ENCODE data around the gene NUAK2. TPM values are rescaled to one million over a fixed set of nuclear protein-coding genes. Genes with fewer than 3 reads are reported as not detected.

The NUAK2 gene
- total and polyA plus RNA-seq, 4 donors: 1.3 to 2.4 (median 2.1) TPM

DNA sequence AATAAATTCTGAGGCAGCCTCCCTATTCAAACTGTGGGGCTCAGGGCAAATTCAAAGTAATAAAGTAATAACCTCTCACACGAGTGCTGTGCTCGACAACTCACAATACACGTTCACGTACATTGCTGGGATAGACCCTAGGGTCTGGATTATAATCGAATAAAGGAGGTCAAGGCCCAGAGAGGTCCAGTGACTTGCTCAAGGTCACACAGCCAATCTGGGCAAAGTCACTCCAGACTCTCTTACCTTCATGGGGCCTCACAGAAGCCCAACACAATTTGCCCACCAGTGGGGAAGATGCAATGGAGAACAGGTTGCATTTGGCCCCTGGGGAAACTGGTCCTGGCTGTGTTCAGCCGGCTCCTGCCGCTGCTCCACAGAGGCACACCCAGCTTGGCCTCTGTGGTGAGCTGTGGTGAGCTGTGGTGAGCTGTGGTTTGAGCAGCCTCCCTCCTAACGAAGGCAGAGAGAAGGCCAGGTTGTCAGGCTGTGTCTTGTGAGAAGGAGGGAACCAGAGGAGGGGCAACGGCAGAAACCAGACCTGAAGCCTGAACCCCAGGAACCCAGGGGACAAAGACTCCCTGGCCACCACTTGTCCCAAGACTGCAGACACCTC lies 35.1 kb downstream of the NUAK2 start:
- Histone ChIP-seq H3K4me1 (ENCODE audit: control insufficient read depth in 4 of 4, insufficient read depth in 4 of 4, low read length in 3 of 4) (peaks cover 0 to 9% (median 2%) of the 10 kb centered on the region in 4 donors), H3K27me3 (ENCODE audit: control insufficient read depth in 4 of 4, insufficient read depth in 4 of 4, low read length in 3 of 4) (no peaks in the 10 kb centered on the region), H3K4me3 (ENCODE audit: low read depth in 1 of 3, low read length in 3 of 3) (no peak overlapping the region), H3K9me3 (ENCODE audit: control insufficient read depth in 4 of 4, low read length in 3 of 4) (no peaks in the 10 kb centered on the region), H3K27ac (ENCODE audit: low read depth in 1 of 2, low read length in 2 of 2) (no peak overlapping the region), H3K36me3 (ENCODE audit: control insufficient read depth in 4 of 4, insufficient read depth in 3 of 4, low read depth in 1 of 4, low read length in 3 of 4) (no peaks in the 10 kb centered on the region), H3K9ac (ENCODE audit: low read depth in 1 of 2, low read length in 2 of 2) (no peak overlapping the region)
- DNase-seq (ENCODE audit: low spot score): no peak
- WGBS: 88% methylated on average over 9 of the region's 9 CpGs
- no peak for TF ChIP-seq HNF4G (IDR thresholded peaks at IDR 0.05)
- no peak for TF ChIP-seq RAD21 (IDR thresholded peaks at IDR 0.05)
- no peak for TF ChIP-seq JUND (IDR thresholded peaks at IDR 0.05)
- no peak for TF ChIP-seq FOXA2 (IDR thresholded peaks at IDR 0.05)
- TF ChIP-seq GABPA (IDR thresholded peaks at IDR 0.05 in 1 of 2, conservative IDR thresholded peaks at IDR 0.05 in 1 of 2): no peak
- TF ChIP-seq HNF4A (conservative IDR thresholded peaks at IDR 0.05): no peak
- TF ChIP-seq, protein P1, sequence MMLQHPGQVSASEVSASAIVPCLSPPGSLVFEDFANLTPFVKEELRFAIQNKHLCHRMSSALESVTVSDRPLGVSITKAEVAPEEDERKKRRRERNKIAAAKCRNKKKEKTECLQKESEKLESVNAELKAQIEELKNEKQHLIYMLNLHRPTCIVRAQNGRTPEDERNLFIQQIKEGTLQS (IDR thresholded peaks at IDR 0.05): no peak

DNA sequence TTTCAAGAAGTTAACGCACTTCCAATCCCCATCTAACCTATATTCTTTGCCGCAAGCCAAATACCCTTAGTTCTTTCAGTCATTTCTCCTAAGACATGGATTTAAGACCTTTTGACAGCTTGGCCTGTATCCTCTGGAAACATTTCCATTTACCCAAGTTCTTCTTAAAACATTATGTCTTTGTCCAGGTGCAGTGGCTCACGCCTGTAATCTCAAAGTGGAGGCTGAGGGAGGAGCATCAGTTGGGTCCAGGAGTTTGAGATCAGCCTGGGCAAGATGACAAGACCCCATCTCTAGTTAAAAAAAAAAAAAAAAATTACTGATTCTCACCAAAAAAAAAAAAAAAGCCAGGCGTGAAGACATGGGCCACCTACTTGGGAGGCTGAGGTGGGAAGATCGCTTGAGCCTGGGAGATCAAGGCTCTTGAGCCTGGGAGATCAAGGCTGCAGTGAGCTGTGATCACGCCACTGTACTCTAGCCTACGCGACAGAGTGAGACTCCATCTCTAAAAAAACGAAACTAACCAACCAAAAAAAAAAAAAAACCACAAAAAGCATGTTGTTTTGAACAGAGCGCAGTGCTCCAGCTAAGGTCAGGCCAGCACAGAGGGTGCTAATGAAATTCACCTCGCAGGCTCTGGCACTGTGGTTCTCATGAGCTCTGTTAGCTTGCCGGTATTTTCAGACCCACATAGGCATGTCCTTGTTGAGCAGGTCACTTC lies 36.0 kb downstream of the NUAK2 start:
- 73% methylated on average over 12 of the region's 12 CpGs for WGBS
- Histone ChIP-seq H3K9ac (ENCODE audit: low read depth in 1 of 2, low read length in 2 of 2) (no peak overlapping the region), H3K4me3 (ENCODE audit: low read depth in 1 of 3, low read length in 3 of 3) (no peak overlapping the region), H3K27me3 (ENCODE audit: control insufficient read depth in 4 of 4, insufficient read depth in 4 of 4, low read length in 3 of 4) (no peaks in the 10 kb centered on the region), H3K9me3 (ENCODE audit: control insufficient read depth in 4 of 4, low read length in 3 of 4) (no peaks in the 10 kb centered on the region), H3K27ac (ENCODE audit: low read depth in 1 of 2, low read length in 2 of 2) (peak overlapping the region; percentile 29 to 51), H3K4me1 (ENCODE audit: control insufficient read depth in 4 of 4, insufficient read depth in 4 of 4, low read length in 3 of 4) (peaks cover 0 to 9% (median 2%) of the 10 kb centered on the region in 4 donors), H3K36me3 (ENCODE audit: control insufficient read depth in 4 of 4, insufficient read depth in 3 of 4, low read depth in 1 of 4, low read length in 3 of 4) (no peaks in the 10 kb centered on the region)
- DNase-seq (ENCODE audit: low spot score): no peak
- TF ChIP-seq YY1 (IDR thresholded peaks at IDR 0.05) (no peak), HNF4A (conservative IDR thresholded peaks at IDR 0.05) (no peak), NR2F2 (IDR thresholded peaks at IDR 0.05) (no peak), FOXA1 (IDR thresholded peaks at IDR 0.05) (no peak)
- TF ChIP-seq, protein P2, sequence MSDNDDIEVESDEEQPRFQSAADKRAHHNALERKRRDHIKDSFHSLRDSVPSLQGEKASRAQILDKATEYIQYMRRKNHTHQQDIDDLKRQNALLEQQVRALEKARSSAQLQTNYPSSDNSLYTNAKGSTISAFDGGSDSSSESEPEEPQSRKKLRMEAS (IDR thresholded peaks at IDR 0.05): no peak
- TF ChIP-seq, protein P1 (IDR thresholded peaks at IDR 0.05): no peak

DNA sequence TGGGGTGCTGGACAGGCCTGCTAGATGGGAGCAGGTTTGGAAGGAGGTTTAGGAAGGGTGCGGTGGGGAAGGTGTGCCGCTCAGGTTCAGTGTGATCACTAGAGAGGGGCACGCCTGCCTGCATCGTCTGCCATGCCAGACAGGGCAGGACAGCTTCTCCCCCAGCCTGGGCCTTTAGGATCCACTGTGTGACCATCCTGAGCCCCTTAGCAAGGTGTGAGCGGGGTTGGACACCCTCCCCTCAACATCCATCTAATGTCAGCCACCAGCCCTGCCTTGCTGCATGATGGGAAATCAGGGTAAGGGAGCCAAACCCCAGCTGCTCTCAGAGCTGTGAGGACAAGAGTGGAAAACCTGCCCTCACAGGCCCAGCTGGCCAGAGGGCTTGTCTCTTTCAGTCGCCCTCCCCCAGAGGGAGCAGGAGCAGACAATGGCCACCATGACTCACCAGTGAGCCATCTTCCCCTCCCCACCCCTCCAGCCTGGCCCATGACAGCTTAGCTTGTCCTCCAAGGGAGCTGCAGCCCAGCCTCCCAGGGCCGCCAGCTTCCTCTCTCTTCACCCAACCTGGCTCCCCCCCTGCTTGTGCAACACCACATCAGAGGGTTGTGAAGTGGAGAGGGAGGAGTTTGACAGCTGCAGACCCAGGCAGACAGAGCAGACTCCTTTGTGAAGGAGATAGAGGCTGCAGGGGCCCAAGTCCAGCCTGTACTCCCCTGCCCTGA lies 37.0 kb downstream of the NUAK2 start:
- Histone ChIP-seq H3K36me3 (ENCODE audit: control insufficient read depth in 4 of 4, insufficient read depth in 3 of 4, low read depth in 1 of 4, low read length in 3 of 4) (no peaks in the 10 kb centered on the region), H3K27ac (ENCODE audit: low read depth in 1 of 2, low read length in 2 of 2) (peak overlapping the region; percentile 29 to 51), H3K4me1 (ENCODE audit: control insufficient read depth in 4 of 4, insufficient read depth in 4 of 4, low read length in 3 of 4) (peaks cover 0 to 9% (median 2%) of the 10 kb centered on the region in 4 donors), H3K9ac (ENCODE audit: low read depth in 1 of 2, low read length in 2 of 2) (no peak overlapping the region), H3K27me3 (ENCODE audit: control insufficient read depth in 4 of 4, insufficient read depth in 4 of 4, low read length in 3 of 4) (no peaks in the 10 kb centered on the region), H3K4me3 (ENCODE audit: low read depth in 1 of 3, low read length in 3 of 3) (no peak overlapping the region), H3K9me3 (ENCODE audit: control insufficient read depth in 4 of 4, low read length in 3 of 4) (no peaks in the 10 kb centered on the region)
- peak; percentile 63 for TF ChIP-seq YY1 (IDR thresholded peaks at IDR 0.05)
- peak in 1 of 2 donors; percentile 77 for TF ChIP-seq JUND (IDR thresholded peaks at IDR 0.05)
- TF ChIP-seq, protein P2 (IDR thresholded peaks at IDR 0.05): peak; percentile 21
- peak in 1 of 2 donors; percentile 31 for TF ChIP-seq RXRA (IDR thresholded peaks at IDR 0.05)
- peak; percentile 27 for TF ChIP-seq SP1 (IDR thresholded peaks at IDR 0.05)
- TF ChIP-seq, protein P3, sequence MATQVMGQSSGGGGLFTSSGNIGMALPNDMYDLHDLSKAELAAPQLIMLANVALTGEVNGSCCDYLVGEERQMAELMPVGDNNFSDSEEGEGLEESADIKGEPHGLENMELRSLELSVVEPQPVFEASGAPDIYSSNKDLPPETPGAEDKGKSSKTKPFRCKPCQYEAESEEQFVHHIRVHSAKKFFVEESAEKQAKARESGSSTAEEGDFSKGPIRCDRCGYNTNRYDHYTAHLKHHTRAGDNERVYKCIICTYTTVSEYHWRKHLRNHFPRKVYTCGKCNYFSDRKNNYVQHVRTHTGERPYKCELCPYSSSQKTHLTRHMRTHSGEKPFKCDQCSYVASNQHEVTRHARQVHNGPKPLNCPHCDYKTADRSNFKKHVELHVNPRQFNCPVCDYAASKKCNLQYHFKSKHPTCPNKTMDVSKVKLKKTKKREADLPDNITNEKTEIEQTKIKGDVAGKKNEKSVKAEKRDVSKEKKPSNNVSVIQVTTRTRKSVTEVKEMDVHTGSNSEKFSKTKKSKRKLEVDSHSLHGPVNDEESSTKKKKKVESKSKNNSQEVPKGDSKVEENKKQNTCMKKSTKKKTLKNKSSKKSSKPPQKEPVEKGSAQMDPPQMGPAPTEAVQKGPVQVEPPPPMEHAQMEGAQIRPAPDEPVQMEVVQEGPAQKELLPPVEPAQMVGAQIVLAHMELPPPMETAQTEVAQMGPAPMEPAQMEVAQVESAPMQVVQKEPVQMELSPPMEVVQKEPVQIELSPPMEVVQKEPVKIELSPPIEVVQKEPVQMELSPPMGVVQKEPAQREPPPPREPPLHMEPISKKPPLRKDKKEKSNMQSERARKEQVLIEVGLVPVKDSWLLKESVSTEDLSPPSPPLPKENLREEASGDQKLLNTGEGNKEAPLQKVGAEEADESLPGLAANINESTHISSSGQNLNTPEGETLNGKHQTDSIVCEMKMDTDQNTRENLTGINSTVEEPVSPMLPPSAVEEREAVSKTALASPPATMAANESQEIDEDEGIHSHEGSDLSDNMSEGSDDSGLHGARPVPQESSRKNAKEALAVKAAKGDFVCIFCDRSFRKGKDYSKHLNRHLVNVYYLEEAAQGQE (IDR thresholded peaks at IDR 0.05): no peak
- no peak for DNase-seq (ENCODE audit: low spot score)
- 85% methylated on average over 7 of the region's 7 CpGs for WGBS
